22Rv1 (cell line): ENCODE data around the gene SULT1E1.

ENCODE experiments used
- CTCF ChIP-seq: fragments of 450-650 bp; IDR thresholded peaks from 2 replicates; pipeline ENCODE4 v1.5.1; 2017; ENCODE audit warnings: mild to moderate bottlenecking
- ZFX ChIP-seq: fragments of 450-650 bp; IDR thresholded peaks from 2 replicates; pipeline ENCODE4 v1.6.1; 2017; ENCODE audit warnings: antibody characterized with exemption, borderline replicate concordance

- TF ChIP-seq CTCF: no peak
- no peak for TF ChIP-seq ZFX
Observed at GRCh38 chr4:69831270-69831627, 28.7 kb downstream of the SULT1E1 start.
